Measurements from ENCODE around the gene USP49.
"Not testable (repeated sequence)": the region's sequence is repeated elsewhere in the genome, so short reads cannot be mapped to it uniquely, and the experiment has no call there.

- TF ChIP-seq CTCF (IDR thresholded peaks at IDR 0.05; ENCODE audit: insufficient read depth, low read length, poor library complexity, severe bottlenecking); EZH2phosphoT487 (conservative IDR thresholded peaks at IDR 0.05; ENCODE audit: low read length): not testable (repeated sequence)
Observed at GRCh38 chr6:41766043-41766664, 129.0 kb downstream of the USP49 start.

All from SU-DHL-6 (cell line).